Pancreas (tissue), 10 donors: Measurements from ENCODE around the gene ZDHHC11. TPM values are rescaled to one million over a fixed set of nuclear protein-coding genes. Genes with fewer than 3 reads are reported as not detected.
"Not testable (repeated sequence)": the region's sequence is repeated elsewhere in the genome, so short reads cannot be mapped to it uniquely, and the experiment has no call there.

Experiments used
- ATAC-seq, 4 donors: fragments of 200-7000 bp; cut with Tn5 transposase; one replicate each; pipeline versions ENCODE4 v1.8.0 to v1.9.1; 2020; ENCODE audit warnings: mild to moderate bottlenecking in 4 of 4, moderate library complexity in 4 of 4
- DNase-seq, 6 donors: peaks; one replicate each; pipeline ENCODE4 v3.0.0-alpha.2; 2020
- FAIRE-seq: peaks from 2 replicates; lab custom pipeline; 2012; peaks lifted over from hg19 to GRCh38; lab: Jason Lieb, UNC
- H3K27ac ChIP-seq, 4 donors: fragments of 200-600 bp; sonication (generic); 1 replicate in 3 of 4; 2 replicates in 1 of 4; pipeline versions ENCODE4 v1.5.0 to v1.8.0; 2020
- H3K27me3 ChIP-seq, 4 donors: fragments of 200-600 bp; one replicate each; pipeline ENCODE4 v1.8.0; 2021
- H3K36me3 ChIP-seq, 3 donors: fragments of 200-600 bp; sonication (generic) in 1 of 3; one replicate each; pipeline versions ENCODE4 v1.5.0 to v1.8.0; 2020 to 2021
- H3K4me1 ChIP-seq, 3 donors: fragments of 200-600 bp; one replicate each; pipeline ENCODE4 v1.8.0; 2021
- H3K4me3 ChIP-seq, 4 donors: fragments of 200-600 bp; sonication (generic) in 2 of 4; one replicate each; pipeline versions ENCODE4 v1.5.0 to v1.8.0; 2020 to 2021
- H3K9me3 ChIP-seq, 4 donors: fragments of 200-600 bp; one replicate each; pipeline ENCODE4 v1.8.0; 2021
- CTCF ChIP-seq, 4 donors: fragments of 200-600 bp; sonication (generic) in 3 of 4; IDR thresholded peaks; one replicate each; pipeline versions ENCODE4 v1.5.0 to v1.8.0; 2021; ENCODE audit warnings: antibody characterized with exemption in 4 of 4
- WGBS, 2 donors: extraction: QIAGEN DNeasy Blood & Tissue Kit; methylation state at CpG; one replicate each; pipeline ENCODE4 v1.1.7; 2013; 5-methylcytosine and 5-hydroxymethylcytosine counted together
- intact Hi-C, 3 donors: fragments of 100-400 bp; cut with DNase I; formaldehyde crosslinking; loops; one replicate each; pipeline versions ENCODE4 v1.11.1 to v1.14.2; 2022
- polyA plus RNA-seq, 2 donors: library from polyadenylated mRNA; stranded (reverse); fragments of 200-250 nt; gene quantifications; one replicate each; pipeline ENCODE4 v1.2.3, GENCODE V29; 2013
- total RNA-seq, 6 donors: library from RNA; stranded (reverse); fragmentation: NEBNext Ultra II Directional in 4 of 6; extraction: Animal tissue kit (Norgen Biotek cat#: 25700) in 4 of 6; gene quantifications; one replicate each; pipeline versions ENCODE4 v1.2.1 to v1.2.4, GENCODE V29; 2021 to 2023
- donor health status: healthy with polysubstance abuse.
- donor health status: DM: no; HTN: no; CAD: no; lungs with moderate emphysema.
- donor health status: DM: no; HTN: no; CAD: no.
- donor health status: control.
- donor health status: control.
- donor health status: Bipolar disorder and iron deficiency.
- donor health status: DM: yes; HTN: yes; CAD: no.
- donor health status: DM: no; HTN: no; CAD: no.
- donor health status: DM: no; HTN: no; CAD: no.
- donor health status: DM: yes; HTN: yes; CAD: no.

ZDHHC11 gene
- total and polyA plus RNA-seq, 8 donors = 3.6 to 18.1 (median 7.8) TPM

GRCh38 chr5:773517-774264, 77.1 kb downstream of the ZDHHC11 start:
- no peak overlapping the region for H3K4me3 ChIP-seq
- intact Hi-C loops = loop anchor here in 1 of 3 donors (10.0 kb wide), 1 partner anchor 89 kb away; no protein-coding TSS in a partner anchor
- H3K27me3 ChIP-seq = no peaks in the 10 kb centered on the region
- H3K4me1 ChIP-seq = peaks cover 0 to 7% (median 5%) of the 10 kb centered on the region in 3 donors
- H3K27ac ChIP-seq = no peak overlapping the region
- TF ChIP-seq CTCF (IDR thresholded peaks at IDR 0.05) = no peak
- 32 to 39% methylated on average over 10 to 12 of the region's 12 CpGs for WGBS, 2 donors
- H3K36me3 ChIP-seq = no peaks in the 10 kb centered on the region
- FAIRE-seq (no peak), ATAC-seq (peak; percentile 73 to 93 (median 80)), DNase-seq (peak; percentile 75 to 92 (median 86))
- H3K9me3 ChIP-seq = no peaks in the 10 kb centered on the region

GRCh38 chr5:772931-773330, 77.9 kb downstream of the ZDHHC11 start:
- H3K27ac ChIP-seq, H3K36me3 ChIP-seq, H3K27me3 ChIP-seq, H3K9me3 ChIP-seq, H3K4me3 ChIP-seq, FAIRE-seq, H3K4me1 ChIP-seq: not testable (repeated sequence)
- ATAC-seq (peak in 2 of 4 donors; percentile 4 to 12), DNase-seq (peak in 3 of 6 donors; percentile 20 to 53 (median 37))
- WGBS, 2 donors = 82 to 91% methylated on average over 13 of the region's 13 CpGs
- intact Hi-C loops = loop anchor here in 1 of 3 donors (10.0 kb wide), 1 partner anchor 88 kb away; no protein-coding TSS in a partner anchor

- H3K9me3 ChIP-seq, H3K36me3 ChIP-seq, ATAC-seq, FAIRE-seq, H3K27me3 ChIP-seq, H3K27ac ChIP-seq, H3K4me3 ChIP-seq, H3K4me1 ChIP-seq: not testable (repeated sequence)
- DNase-seq = peak in 3 of 6 donors; percentile 6 to 38 (median 15)
- intact Hi-C loops = loop anchor here in 1 of 3 donors (10.0 kb wide), 1 partner anchor 88 kb away; no protein-coding TSS in a partner anchor
- 83% methylated on average over 1 of the region's 14 CpGs; no CpG with 5 or more reads in 1 of the 2 donors for WGBS, 2 donors
These were observed 78.3 kb downstream of the ZDHHC11 start for GRCh38 chr5:772547-772890.

- FAIRE-seq, H3K27me3 ChIP-seq, H3K27ac ChIP-seq, H3K4me1 ChIP-seq, ATAC-seq, H3K4me3 ChIP-seq, H3K9me3 ChIP-seq, H3K36me3 ChIP-seq: not testable (repeated sequence)
- 72 to 87% methylated on average over 9 to 13 of the region's 31 CpGs for WGBS, 2 donors
- intact Hi-C loops = loop anchor here in 1 of 3 donors (10.0 kb wide), 1 partner anchor 87 kb away; no protein-coding TSS in a partner anchor
- DNase-seq = peak in 1 of 6 donors; percentile 6
These were observed 78.8 kb downstream of the ZDHHC11 start for GRCh38 chr5:771841-772546.

GRCh38 chr5:771087-771781, 79.6 kb downstream of the ZDHHC11 start:
- H3K4me3 ChIP-seq, H3K4me1 ChIP-seq, H3K36me3 ChIP-seq, H3K27ac ChIP-seq, ATAC-seq, H3K27me3 ChIP-seq, FAIRE-seq, H3K9me3 ChIP-seq: not testable (repeated sequence)
- intact Hi-C loops = loop anchor here in 1 of 3 donors (10.0 kb wide), 1 partner anchor 86 kb away; no protein-coding TSS in a partner anchor
- DNase-seq = peak in 2 of 6 donors; percentile 35 to 53
- 84 to 88% methylated on average over 19 of the region's 19 CpGs for WGBS, 2 donors

- not testable (repeated sequence) for H3K36me3 ChIP-seq, H3K9me3 ChIP-seq, FAIRE-seq, H3K27ac ChIP-seq, H3K27me3 ChIP-seq, H3K4me1 ChIP-seq, H3K4me3 ChIP-seq, ATAC-seq
- WGBS, 2 donors = 94 to 95% methylated on average over 7 to 9 of the region's 10 CpGs
- intact Hi-C loops = loop anchor here in 1 of 3 donors (10.0 kb wide), 1 partner anchor 86 kb away; no protein-coding TSS in a partner anchor
- peak in 2 of 6 donors; percentile 45 to 64 for DNase-seq
These were observed 80.2 kb downstream of the ZDHHC11 start for GRCh38 chr5:770585-770984.

GRCh38 chr5:769485-770145, 81.2 kb downstream of the ZDHHC11 start:
- not testable (repeated sequence) for H3K36me3 ChIP-seq, H3K9me3 ChIP-seq, H3K4me1 ChIP-seq, ATAC-seq, FAIRE-seq, H3K27me3 ChIP-seq, H3K27ac ChIP-seq, H3K4me3 ChIP-seq
- DNase-seq = peak in 3 of 6 donors; percentile 9 to 60 (median 40)
- WGBS, 2 donors = 92 to 93% methylated on average over 23 to 29 of the region's 29 CpGs
- intact Hi-C loops = loop anchor here in 2 of 3 donors (10.0 kb wide), 2 partner anchors 65 to 85 kb away; no protein-coding TSS in a partner anchor
